GM21423 (cell line): Measurements from ENCODE around the gene BNIP5.
"Not testable (repeated sequence)": the region's sequence is repeated elsewhere in the genome, so short reads cannot be mapped to it uniquely, and the experiment has no call there.

Experiments
- ATAC-seq: cut with Tn5 transposase; IDR thresholded peaks from one replicate; pipeline ENCODE4 v1.9.1; 2021; ENCODE audit warnings: mild to moderate bottlenecking, moderate library complexity; ENCODE audit not compliant: unreplicated experiment

Gene BNIP5

GRCh38 chr6:36368421-36368820 lies 31.7 kb upstream of the BNIP5 start:
- ATAC-seq, result no peak

GRCh38 chr6:36367743-36368142 lies 31.1 kb upstream of the BNIP5 start:
- ATAC-seq, result no peak

GRCh38 chr6:36364669-36365479 lies 28.2 kb upstream of the BNIP5 start:
- ATAC-seq, result no peak

DNA sequence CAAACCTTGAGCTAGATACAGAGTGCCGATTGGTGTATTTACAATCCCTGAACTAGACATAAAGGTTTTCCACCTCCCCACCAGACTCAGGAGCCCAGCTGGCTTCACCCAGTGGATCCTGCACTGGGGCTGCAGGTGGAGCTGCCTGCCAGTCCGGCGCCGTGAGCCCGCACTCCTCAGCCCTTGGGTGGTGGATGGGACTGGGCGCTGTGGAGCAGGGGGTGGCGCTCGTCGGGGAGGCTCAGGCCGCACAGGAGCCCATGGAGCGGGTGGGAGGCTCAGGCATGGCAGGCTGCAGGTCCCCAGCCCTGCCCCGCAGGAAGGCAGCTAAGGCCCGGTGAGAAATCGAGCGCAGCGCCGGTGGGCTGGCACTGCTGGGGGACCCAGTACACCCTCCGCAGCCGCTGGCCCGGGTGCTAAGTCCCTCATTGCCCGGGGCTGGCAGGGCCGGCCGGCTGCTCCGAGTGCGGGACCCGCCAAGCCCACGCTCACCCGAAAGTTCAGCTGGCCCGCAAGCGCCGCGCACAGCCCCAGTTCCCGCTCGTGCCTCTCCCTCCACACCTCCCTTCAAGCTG lies 27.5 kb upstream of the BNIP5 start:
- not testable (repeated sequence) for ATAC-seq

- not testable (repeated sequence) for ATAC-seq
Measured at GRCh38 chr6:36363371-36363752, 26.7 kb upstream of the BNIP5 start.

DNA sequence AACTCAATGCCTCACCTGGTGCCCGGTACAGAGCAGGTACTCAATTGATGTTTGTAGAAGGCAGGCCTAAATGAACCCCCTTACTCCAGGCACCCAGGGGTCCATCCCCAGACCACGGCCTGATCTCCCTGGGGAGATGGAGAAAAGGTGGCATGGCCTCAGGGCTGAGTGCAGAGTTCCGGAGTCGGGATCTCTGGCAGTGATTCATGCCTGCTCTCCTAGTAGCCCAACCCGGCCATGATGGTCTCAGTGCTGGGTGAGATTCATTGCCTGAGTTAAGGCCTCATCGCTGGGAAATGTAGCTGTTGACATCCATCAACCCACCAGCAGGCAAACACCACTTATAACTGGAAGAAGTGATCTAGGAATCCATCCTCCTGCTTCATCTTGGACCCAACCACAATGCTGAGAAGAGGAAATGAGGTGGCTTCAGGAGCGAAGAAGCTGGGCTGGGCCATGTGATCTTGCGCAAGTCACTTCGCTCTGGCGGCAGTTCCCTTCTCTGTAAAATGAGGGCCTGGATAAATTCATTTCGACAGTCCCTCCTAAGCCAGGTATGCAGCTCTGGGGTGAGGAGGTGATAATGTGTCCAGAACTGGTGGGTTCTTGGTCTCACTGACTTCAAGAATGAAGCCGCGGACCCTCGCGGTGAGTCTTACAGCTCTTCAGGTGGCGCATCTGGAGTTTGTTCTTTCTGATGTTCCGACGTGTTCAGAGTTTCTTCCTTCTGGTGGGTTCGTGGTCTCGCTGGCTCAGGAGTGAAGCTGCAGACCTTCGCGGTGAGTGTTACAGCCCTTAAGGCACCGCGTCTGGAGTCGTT lies 26.1 kb upstream of the BNIP5 start:
- no peak for ATAC-seq

DNA sequence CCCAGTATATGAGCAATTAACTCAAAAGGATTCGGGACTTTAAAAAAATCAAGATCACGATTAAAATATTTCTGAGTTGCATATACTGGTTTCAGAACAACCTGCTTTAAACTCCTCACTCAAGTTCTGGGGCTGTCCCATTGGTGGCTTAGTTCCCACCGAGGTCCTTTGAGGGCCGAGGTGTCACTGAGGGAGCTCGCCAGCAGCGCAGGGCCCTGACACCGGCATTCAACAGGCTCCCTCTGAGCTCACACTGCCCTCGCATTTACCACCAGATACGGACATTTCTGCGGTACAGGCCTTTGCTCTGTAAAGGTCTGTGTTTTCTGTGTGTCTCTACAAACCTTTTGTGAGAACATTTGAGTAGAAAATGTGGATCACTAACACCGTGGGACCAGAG lies 24.4 kb upstream of the BNIP5 start:
- no peak for ATAC-seq

- ATAC-seq, result peak; percentile 45
Measured at GRCh38 chr6:36360241-36361054, 23.8 kb upstream of the BNIP5 start.

GRCh38 chr6:36358226-36358915 lies 21.7 kb upstream of the BNIP5 start:
- no peak for ATAC-seq

DNA sequence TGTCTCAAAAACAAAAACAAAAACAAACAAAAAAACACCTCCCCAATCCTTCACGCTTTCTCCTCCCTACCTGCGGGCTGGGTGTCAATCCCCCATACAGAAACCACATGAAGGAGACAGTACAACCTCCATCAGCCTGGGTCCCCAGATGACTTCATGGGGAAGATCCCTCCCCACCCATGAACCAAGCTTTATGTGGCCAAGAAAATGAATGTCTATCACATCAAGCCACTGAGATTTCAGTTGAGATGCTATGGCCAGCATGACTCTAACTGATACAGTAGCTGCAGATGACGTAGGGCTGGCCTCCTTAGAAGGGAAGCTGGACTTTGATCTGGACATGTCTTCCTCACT lies 21.2 kb upstream of the BNIP5 start:
- no peak for ATAC-seq

DNA sequence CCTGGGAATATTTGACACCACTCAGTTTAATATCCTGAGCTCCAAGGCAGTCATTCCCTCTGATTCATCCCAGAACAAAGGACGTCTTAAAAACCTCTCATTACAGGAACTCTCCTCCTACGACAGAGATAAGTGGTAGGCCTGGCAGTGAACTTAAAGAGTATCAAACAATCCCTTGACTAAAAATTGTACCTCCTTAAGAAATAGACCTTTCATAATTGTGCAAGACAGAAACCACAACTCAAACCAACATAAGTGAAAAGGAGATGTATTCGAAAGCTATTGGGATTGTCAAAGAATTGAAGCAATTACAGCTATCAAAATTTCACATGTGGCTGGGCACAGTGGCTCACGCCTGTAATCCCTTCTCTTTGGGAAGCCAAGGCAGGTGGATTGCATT lies 19.1 kb upstream of the BNIP5 start:
- no peak for ATAC-seq

DNA sequence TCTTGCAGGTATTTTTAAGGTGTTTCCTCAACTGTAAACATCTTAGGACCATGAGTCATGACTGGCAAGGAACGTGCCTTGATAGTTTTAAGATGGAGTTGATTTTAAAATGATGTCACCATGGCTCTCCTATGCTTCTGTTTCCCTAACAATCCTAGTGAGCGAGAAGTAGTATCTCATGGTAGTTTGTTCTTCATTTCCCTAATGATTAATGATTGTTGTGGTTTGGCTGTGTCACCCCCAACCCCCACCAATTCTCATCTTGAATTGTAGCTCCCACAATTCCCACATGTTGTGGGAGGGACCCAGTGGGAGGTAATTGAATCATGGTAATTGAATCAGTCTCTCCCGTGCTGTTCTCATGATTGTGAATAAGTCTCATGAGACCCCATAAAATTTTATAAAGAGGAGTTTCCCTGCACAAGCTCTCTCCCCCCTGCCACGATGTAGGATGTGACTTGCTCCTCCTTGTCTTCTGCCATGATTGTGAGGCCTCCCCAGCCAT lies 16.8 kb upstream of the BNIP5 start:
- no peak for ATAC-seq

DNA sequence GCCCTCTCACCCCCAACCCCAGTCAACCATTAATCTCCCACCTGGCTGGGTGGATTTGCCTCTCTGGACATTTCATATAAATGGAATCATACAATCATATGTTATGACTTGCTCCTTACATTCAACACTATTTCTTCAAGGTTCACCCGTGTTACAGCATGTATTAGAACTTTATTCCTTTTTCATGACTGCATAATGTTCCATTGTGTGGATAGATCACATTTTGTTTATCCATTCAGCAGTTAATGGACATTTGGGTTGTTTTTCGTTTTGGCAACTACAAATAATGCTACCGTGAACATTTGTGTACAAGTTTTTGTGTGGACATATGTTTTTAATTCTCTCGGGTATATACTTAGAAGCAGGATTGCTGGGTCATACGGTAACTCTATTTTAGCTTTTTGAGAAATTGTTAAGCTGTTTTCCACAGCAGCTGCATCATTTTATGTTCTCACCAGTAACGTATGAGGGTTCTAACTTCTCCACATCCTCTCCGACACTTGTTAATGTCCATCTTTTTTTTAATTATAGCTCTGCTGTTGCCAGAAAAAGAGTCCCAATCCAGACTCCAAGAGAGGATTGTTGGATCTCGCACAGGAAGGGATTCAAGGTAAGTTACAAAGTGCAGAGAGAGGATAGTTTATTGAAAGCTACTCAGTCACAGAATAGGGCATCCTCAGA lies 15.9 kb upstream of the BNIP5 start:
- no peak for ATAC-seq

GRCh38 chr6:36350681-36351571 lies 14.2 kb upstream of the BNIP5 start:
- no peak for ATAC-seq

DNA sequence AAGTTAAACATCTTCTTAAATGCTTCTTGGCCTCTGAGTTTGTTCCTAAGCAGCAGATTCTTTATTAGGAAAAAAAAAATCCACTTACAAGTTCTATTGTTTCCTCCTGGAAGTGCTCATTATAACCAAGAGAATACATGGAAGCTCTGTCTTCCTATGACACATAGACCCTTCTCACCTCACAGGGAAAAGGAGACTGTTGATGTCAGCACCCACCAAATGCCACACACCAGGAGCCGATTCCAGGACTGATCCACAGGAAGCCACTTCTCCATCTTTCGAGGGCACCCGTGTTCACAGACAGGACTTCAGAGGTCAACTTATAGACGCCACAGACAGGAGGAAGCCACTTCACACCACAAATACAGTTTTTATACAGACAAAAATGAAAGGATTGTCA lies 13.4 kb upstream of the BNIP5 start:
- ATAC-seq, result no peak

DNA sequence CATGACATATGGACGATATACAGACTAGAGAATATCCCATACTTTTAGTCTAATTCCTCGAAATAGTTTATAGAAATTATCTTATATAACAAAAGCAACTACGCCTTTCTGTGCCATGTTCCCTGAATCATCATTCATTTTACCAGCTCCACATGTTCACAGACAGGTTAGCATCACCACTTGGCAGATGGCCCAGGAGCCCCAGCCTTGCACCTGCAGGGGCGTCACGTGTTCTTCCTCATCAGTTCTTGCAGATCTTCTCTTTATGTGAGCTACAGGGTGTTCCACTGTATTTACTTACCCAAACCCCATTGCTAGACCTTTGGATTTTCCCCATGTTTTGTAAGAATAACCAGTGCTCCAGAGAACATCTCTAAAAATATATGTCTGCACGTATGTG lies 12.6 kb upstream of the BNIP5 start:
- no peak for ATAC-seq

DNA sequence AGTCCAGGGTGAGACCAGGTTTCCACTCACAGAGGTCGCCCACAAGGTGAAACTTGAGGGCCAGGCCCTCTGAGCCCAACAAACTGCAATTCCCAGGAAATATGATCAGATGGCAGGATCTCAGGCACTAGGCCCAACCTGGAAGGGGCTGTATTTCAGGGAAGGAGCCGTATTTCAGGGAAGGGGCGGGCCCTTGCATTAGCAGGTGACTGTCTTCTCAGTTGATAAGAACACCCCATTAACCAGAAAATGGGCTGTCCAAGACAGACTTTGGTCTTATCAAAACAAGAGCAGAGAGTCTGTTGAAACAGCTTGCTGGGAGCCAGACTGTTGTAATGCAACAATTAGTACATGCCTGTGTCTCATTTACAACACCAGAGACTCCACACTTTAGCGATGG lies 10.9 kb upstream of the BNIP5 start:
- ATAC-seq, result no peak

DNA sequence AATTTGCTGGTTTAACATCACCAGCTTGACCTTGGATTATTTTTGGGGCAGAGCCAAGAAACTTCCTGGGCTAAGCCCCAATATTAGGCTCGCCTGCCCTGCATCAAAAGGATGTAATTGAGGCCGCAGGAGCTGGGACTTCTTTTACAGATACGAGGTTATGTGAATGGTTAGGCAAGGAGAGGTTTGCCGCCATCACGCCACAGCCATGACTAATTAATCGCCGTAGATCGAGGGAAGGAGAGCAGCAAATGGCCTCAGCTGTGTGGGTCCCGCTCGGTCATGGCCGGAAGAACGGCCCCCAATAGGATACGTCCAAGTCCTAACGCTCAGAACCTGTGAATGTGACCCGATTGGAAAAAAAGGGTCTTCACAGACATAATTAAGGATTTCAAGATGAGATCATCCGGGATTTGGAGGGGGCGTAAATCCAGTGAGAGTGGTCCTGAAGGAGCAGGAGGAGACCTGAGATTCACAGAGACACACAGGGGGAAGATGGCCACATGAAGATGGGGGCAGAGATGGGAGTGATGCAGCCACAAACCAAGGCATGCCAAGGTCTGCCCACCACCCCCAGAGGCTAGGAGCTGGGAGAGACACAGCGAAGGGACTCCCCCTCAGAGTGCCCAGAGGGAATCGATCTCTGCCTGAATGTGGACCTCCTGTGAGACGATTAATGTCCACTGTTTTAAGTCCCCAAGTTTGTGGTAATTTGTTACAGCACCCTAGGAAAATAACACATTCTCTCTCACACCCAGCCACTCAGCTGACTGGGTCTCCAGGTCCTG lies 10.0 kb upstream of the BNIP5 start:
- no peak for ATAC-seq
